K562 (cell line): ENCODE results near the gene SMAP2. TPM values are rescaled to one million over a fixed set of nuclear protein-coding genes. Genes with fewer than 3 reads are reported as not detected.

ENCODE experiments used
- CBFA2T2 ChIP-seq: fragments of 450-650 bp; conservative IDR thresholded peaks from 2 replicates; pipeline ENCODE4 v1.6.1; 2017; ENCODE audit warnings: mild to moderate bottlenecking
- CBX5 ChIP-seq: IDR thresholded peaks from 2 replicates; pipeline ENCODE4 v1.6.1; 2014; ENCODE audit warnings: low read depth, borderline replicate concordance
- FOXJ2 ChIP-seq: fragments of 200-800 bp; sonication (Bioruptor generic); IDR thresholded peaks from 2 replicates; pipeline ENCODE4 v1.6.1; 2016; ENCODE audit warnings: missing genetic modification characterization, missing compliant biosample characterization
- HMG20B ChIP-seq: fragments of 250-450 bp; sonication (Bioruptor Pico); IDR thresholded peaks from 2 replicates; pipeline ENCODE4 v1.5.0; 2021; ENCODE audit warnings: mild to moderate bottlenecking
- KLF13 ChIP-seq: fragments of 450-650 bp; IDR thresholded peaks from 2 replicates; pipeline ENCODE4 v1.6.1; 2016; ENCODE audit warnings: missing genetic modification characterization, low read depth, mild to moderate bottlenecking, missing compliant biosample characterization, moderate library complexity, borderline replicate concordance
- MYC ChIP-seq, 2 experiments: fragments of 250-450 bp in 1 of 2; sonication (Bioruptor Pico) in 1 of 2; IDR thresholded peaks; 2 replicates each; pipeline versions ENCODE4 v1.5.1 to v1.6.1; 2012 to 2021; ENCODE audit warnings: low read depth in 2 of 2, borderline replicate concordance in 1 of 2, improper control_type of control experiment in 1 of 2, low read length in 1 of 2, mild to moderate bottlenecking in 1 of 2, moderate library complexity in 1 of 2
- RBM22 ChIP-seq: fragments of 200-400 bp; formaldehyde crosslinking; IDR thresholded peaks from 2 replicates; pipeline ENCODE4 v1.6.1; 2018; ENCODE audit warnings: low read length, low read depth; ENCODE audit not compliant: poor library complexity, severe bottlenecking
- SIRT6 ChIP-seq: IDR thresholded peaks from one replicate; pipeline ENCODE4 v1.6.1; 2012; ENCODE audit warnings: low read depth, mild to moderate bottlenecking, control low read depth, inconsistent platforms, low read length, moderate library complexity
- SMARCB1 ChIP-seq: IDR thresholded peaks from 2 replicates; pipeline ENCODE4 v1.6.1; 2011; ENCODE audit warnings: improper control_type of control experiment, low read depth; ENCODE audit not compliant: insufficient read length
- ZNF121 ChIP-seq: sonication (generic); formaldehyde crosslinking; conservative IDR thresholded peaks from 2 replicates; pipeline ENCODE4 v1.8.0; 2022; ENCODE audit warnings: missing genetic modification reagents
- ZNF140 ChIP-seq: fragments of 250-450 bp; sonication (Bioruptor Pico); IDR thresholded peaks from 2 replicates; pipeline ENCODE4 v1.8.0; 2021; ENCODE audit warnings: moderate library complexity, mild to moderate bottlenecking, inconsistent platforms
- ZSCAN29 ChIP-seq: fragments of 450-650 bp; IDR thresholded peaks from 2 replicates; pipeline ENCODE4 v1.6.1; 2017
- polyA plus RNA-seq, 8 experiments: library from polyadenylated mRNA; depleted of rRNA in 4 of 8; stranded (reverse) in 5 of 8; unstranded in 3 of 8; fragments of >200 nt; fragmentation: Nextera tagmentation in 2 of 8; fragmentation: Illumina TruSeq in 1 of 8; extraction: Ambion mirVana in 2 of 8; extraction: Trizol in 1 of 8; gene quantifications; 2 replicates each; pipeline versions ENCODE4 v1.2.1 to v1.2.3, GENCODE V29; 2011 to 2014; ENCODE audit warnings: inconsistent platforms in 1 of 8, missing spikeins in 1 of 8
- total RNA-seq, 7 experiments: library from RNA; depleted of rRNA in 6 of 7; stranded (reverse); fragments of >200 nt in 6 of 7; fragmentation: Illumina TruSeq in 2 of 7; extraction: Trizol in 2 of 7; gene quantifications; 2 replicates each; pipeline versions ENCODE4 v1.2.1 to v1.2.3, GENCODE V29; 2011 to 2021; ENCODE audit warnings: low replicate concordance in 1 of 7
- TF ChIP-seq, protein P1 (sequence below): fragments of 250-450 bp; sonication (Bioruptor Pico); IDR thresholded peaks from 2 replicates; pipeline ENCODE4 v1.8.0; 2022; ENCODE audit warnings: inconsistent platforms
- TF ChIP-seq, protein P2 (sequence below): fragments of 250-450 bp; sonication (Bioruptor Pico); IDR thresholded peaks from 2 replicates; pipeline ENCODE4 v1.5.0; 2020; ENCODE audit warnings: mild to moderate bottlenecking, borderline replicate concordance
- TF ChIP-seq, protein P3 (sequence below): fragments of 450-650 bp; IDR thresholded peaks from 2 replicates; pipeline ENCODE4 v1.6.1; 2016; ENCODE audit warnings: antibody characterized with exemption
- TF ChIP-seq, protein P4 (sequence below), 2 experiments: fragments of 450-650 bp; IDR thresholded peaks; 2 replicates each; pipeline ENCODE4 v1.6.1; 2016

The SMAP2 gene
- total and polyA plus RNA-seq, 9 of the 15 experiments (the other 6 are each of a cell fraction or from before 2014, with no cell fraction given) = 38.7 to 212 (median 94.1) TPM

DNA sequence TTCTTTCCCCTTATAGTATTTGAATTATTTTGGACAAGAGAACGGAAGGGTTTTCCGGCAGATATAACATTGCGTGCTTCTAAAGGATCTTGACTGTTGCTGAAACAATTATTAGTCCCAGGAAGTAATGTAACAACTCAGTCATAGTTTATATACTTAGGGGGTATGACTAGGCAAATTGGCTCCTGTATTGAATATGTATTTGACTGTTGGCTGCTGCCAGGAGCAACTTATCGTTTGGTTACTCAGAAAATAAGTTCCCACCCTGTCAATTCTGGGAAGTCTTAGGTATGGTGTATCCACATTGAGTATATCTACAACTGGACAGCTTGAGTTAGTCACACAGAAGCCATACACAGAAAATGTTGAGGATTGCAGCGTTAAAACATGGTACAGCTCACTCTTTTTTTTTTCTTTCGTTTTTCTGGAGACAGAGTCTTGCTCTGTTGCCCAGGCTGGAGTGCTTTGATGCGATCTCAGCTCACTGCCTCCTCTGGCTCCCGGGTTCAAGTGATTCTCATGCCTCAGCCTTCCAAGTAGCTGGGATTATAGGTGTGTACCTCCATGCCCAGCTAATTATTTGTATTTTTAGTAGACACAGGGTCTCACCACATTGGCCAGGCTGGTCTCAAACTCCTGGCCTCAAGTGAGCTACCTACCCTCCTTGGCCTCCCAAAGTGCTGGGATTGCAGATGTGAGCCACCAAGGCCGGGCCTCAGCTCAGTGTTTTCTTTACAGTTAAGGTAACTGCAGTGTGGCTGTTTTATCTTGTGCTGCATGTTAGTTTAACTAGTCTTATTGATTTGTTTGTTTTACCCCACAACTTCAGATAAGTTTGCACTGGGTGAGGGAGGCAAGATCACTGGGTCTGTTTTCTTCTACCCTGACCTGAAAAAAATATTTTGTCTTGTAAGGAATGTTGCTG, 10.2 kb downstream of the SMAP2 start (continued):
- TF ChIP-seq ZNF121 (CRISPR knock-in tag) (peak; percentile 99), ZSCAN29 (no peak), ZNF140 (CRISPR knock-in tag) (no peak; the same call in 1 of the 2 replicates), RBM22 (no peak), SIRT6 (no peak), KLF13 (tag) (no peak), FOXJ2 (tag) (no peak), HMG20B (CRISPR knock-in tag) (no peak), CBX5 (no peak), SMARCB1 (no peak), CBFA2T2 (no peak; the same call in 1 of the 2 replicates), MYC (IDR thresholded peaks at IDR 0.05; ENCODE audit: low read depth, low read length) (peak; percentile 27; the same call in 1 of the 2 replicates), MYC (CRISPR knock-in tag; IDR thresholded peaks at IDR 0.05; ENCODE audit: borderline replicate concordance, low read depth) (no peak)
- TF ChIP-seq, protein P1, sequence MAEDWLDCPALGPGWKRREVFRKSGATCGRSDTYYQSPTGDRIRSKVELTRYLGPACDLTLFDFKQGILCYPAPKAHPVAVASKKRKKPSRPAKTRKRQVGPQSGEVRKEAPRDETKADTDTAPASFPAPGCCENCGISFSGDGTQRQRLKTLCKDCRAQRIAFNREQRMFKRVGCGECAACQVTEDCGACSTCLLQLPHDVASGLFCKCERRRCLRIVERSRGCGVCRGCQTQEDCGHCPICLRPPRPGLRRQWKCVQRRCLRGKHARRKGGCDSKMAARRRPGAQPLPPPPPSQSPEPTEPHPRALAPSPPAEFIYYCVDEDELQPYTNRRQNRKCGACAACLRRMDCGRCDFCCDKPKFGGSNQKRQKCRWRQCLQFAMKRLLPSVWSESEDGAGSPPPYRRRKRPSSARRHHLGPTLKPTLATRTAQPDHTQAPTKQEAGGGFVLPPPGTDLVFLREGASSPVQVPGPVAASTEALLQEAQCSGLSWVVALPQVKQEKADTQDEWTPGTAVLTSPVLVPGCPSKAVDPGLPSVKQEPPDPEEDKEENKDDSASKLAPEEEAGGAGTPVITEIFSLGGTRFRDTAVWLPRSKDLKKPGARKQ (CRISPR knock-in tag) = no peak
- TF ChIP-seq, protein P2, sequence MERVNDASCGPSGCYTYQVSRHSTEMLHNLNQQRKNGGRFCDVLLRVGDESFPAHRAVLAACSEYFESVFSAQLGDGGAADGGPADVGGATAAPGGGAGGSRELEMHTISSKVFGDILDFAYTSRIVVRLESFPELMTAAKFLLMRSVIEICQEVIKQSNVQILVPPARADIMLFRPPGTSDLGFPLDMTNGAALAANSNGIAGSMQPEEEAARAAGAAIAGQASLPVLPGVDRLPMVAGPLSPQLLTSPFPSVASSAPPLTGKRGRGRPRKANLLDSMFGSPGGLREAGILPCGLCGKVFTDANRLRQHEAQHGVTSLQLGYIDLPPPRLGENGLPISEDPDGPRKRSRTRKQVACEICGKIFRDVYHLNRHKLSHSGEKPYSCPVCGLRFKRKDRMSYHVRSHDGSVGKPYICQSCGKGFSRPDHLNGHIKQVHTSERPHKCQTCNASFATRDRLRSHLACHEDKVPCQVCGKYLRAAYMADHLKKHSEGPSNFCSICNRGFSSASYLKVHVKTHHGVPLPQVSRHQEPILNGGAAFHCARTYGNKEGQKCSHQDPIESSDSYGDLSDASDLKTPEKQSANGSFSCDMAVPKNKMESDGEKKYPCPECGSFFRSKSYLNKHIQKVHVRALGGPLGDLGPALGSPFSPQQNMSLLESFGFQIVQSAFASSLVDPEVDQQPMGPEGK = no peak
- TF ChIP-seq, protein P3, sequence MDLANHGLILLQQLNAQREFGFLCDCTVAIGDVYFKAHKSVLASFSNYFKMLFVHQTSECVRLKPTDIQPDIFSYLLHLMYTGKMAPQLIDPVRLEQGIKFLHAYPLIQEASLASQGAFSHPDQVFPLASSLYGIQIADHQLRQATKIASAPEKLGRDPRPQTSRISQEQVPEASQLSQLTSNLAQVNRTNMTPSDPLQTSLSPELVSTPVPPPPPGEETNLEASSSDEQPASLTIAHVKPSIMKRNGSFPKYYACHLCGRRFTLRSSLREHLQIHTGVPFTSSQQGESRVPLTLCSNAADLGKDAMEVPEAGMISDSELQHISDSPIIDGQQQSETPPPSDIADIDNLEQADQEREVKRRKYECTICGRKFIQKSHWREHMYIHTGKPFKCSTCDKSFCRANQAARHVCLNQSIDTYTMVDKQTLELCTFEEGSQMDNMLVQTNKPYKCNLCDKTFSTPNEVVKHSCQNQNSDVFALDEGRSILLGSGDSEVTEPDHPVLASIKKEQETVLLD = no peak
- TF ChIP-seq, protein P4, sequence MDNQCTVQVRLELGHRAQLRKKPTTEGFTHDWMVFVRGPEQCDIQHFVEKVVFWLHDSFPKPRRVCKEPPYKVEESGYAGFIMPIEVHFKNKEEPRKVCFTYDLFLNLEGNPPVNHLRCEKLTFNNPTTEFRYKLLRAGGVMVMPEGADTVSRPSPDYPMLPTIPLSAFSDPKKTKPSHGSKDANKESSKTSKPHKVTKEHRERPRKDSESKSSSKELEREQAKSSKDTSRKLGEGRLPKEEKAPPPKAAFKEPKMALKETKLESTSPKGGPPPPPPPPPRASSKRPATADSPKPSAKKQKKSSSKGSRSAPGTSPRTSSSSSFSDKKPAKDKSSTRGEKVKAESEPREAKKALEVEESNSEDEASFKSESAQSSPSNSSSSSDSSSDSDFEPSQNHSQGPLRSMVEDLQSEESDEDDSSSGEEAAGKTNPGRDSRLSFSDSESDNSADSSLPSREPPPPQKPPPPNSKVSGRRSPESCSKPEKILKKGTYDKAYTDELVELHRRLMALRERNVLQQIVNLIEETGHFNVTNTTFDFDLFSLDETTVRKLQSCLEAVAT (IDR thresholded peaks at IDR 0.05) = peak in 1 of 2 experiments; percentile 50; a peak in 2 of 4 replicates
